Body of pancreas (tissue), 4 donors: ENCODE data around the gene OR4X2.

Source experiments
- CTCF ChIP-seq, 7 experiments: fragments of 450-650 bp in 4 of 7; fragments of 200-600 bp in 3 of 7; sonication (generic) in 3 of 7; IDR thresholded peaks; one replicate each; pipeline ENCODE4 v1.5.1; 2016 to 2019; ENCODE audit warnings: antibody characterized with exemption in 7 of 7
- POLR2A ChIP-seq, 3 donors: fragments of 450-650 bp; IDR thresholded peaks; one replicate each; pipeline ENCODE4 v1.6.1; 2016; ENCODE audit warnings: antibody characterized with exemption in 3 of 3, mild to moderate bottlenecking in 2 of 3

- no peak for TF ChIP-seq CTCF (IDR thresholded peaks at IDR 0.05)
- no peak for TF ChIP-seq POLR2A (IDR thresholded peaks at IDR 0.05)
Measured at GRCh38 chr11:48248902-48249301, 4.0 kb downstream of the OR4X2 start.
